ENCODE data around the gene UMPS. TPM values are rescaled to one million over a fixed set of nuclear protein-coding genes. Genes with fewer than 3 reads are reported as not detected.

The UMPS gene
- total and polyA plus RNA-seq, 9 of the 15 experiments (the other 6 are each of a cell fraction or from before 2014, with no cell fraction given), result 28.9 to 91.0 (median 45.9) TPM

- intact Hi-C loops (cut with micrococcal nuclease), result no loop called here
- Histone ChIP-seq H3K9me3 (replicated peaks; ENCODE audit: control insufficient read depth, insufficient read depth, low read depth, low read length) (no peaks in the 10 kb centered on the region; the same call in 1 of the 2 replicates), H4K20me1 (replicated peaks; ENCODE audit: control insufficient read depth, insufficient read depth, low read length) (no peaks in the 10 kb centered on the region), H3K79me2 (ENCODE audit: control insufficient read depth, insufficient read depth, low read length) (no peaks in the 10 kb centered on the region), H3K4me1 (replicated peaks in 1 of 2; ENCODE audit: control insufficient read depth in 2 of 2, insufficient read depth in 2 of 2, low read length in 2 of 2) (no peaks in the 10 kb centered on the region), H3K9me1 (ENCODE audit: control insufficient read depth, insufficient read depth, low read length) (no peaks in the 10 kb centered on the region), H3K27ac (ENCODE audit: extremely low read depth, low read depth, low read length) (no peak overlapping the region), H2AFZ (ENCODE audit: low read depth, low read length) (no peak overlapping the region), H3K36me3 (ENCODE audit: control insufficient read depth, insufficient read depth, low read length) (no peaks in the 10 kb centered on the region), H3K27me3 (ENCODE audit: control insufficient read depth in 2 of 2, insufficient read depth in 2 of 2, low read length in 2 of 2) (peaks cover 0 to 7% of the 10 kb centered on the region in 2 experiments; a peak in 3 of 5 replicates), H3K4me2 (ENCODE audit: insufficient read depth, low read length) (no peak overlapping the region), H3K9ac (ENCODE audit: insufficient read depth in 1 of 2, low read depth in 2 of 2, low read length in 2 of 2) (no peak overlapping the region), H3K4me3 (no peak overlapping the region)
- DNase-seq (ENCODE audit: extremely low read depth in 1 of 4, low spot score in 3 of 4) (no peak), ATAC-seq (no peak), FAIRE-seq (no peak)
- no peak for TF ChIP-seq ZFX (CRISPR knock-in tag; IDR thresholded peaks at IDR 0.05)
- WGBS (ENCODE audit: insufficient coverage, low coverage, missing lambda C conversion rate), result 0% methylated on average over 5 of the region's 5 CpGs
- BruUV-seq (replicated peaks), result no TSS peak
- ChIA-PET POLR2A (interaction anchor here (0.7 kb wide), 1 partner anchor 10 kb away, joined by 3 read pairs; no protein-coding TSS in a partner anchor), CTCF (ENCODE audit: low intra/inter-chr PET ratio) (no interaction called here)
- in situ Hi-C loops (cut with MboI), result no loop called here
Measured at GRCh38 chr3:124694486-124694885, 35.8 kb upstream of the UMPS start.

GRCh38 chr3:124695369-124695768 is 34.9 kb upstream of the UMPS start:
- ChIA-PET CTCF (ENCODE audit: low intra/inter-chr PET ratio) (no interaction called here), POLR2A (no interaction called here)
- FAIRE-seq, result no peak
- Histone ChIP-seq H3K9me3 (replicated peaks; ENCODE audit: control insufficient read depth, insufficient read depth, low read depth, low read length) (no peaks in the 10 kb centered on the region; the same call in 1 of the 2 replicates), H3K9me1 (ENCODE audit: control insufficient read depth, insufficient read depth, low read length) (no peaks in the 10 kb centered on the region), H2AFZ (ENCODE audit: low read depth, low read length) (no peak overlapping the region), H3K27ac (ENCODE audit: extremely low read depth, low read depth, low read length) (no peak overlapping the region), H3K4me3 (no peak overlapping the region), H3K9ac (ENCODE audit: insufficient read depth in 1 of 2, low read depth in 2 of 2, low read length in 2 of 2) (no peak overlapping the region), H3K4me2 (ENCODE audit: insufficient read depth, low read length) (no peak overlapping the region), H3K36me3 (ENCODE audit: control insufficient read depth, insufficient read depth, low read length) (no peaks in the 10 kb centered on the region), H3K79me2 (ENCODE audit: control insufficient read depth, insufficient read depth, low read length) (no peaks in the 10 kb centered on the region), H3K27me3 (ENCODE audit: control insufficient read depth in 2 of 2, insufficient read depth in 2 of 2, low read length in 2 of 2) (peaks cover 2 to 12% of the 10 kb centered on the region in 2 experiments; a peak in 4 of 5 replicates), H3K4me1 (replicated peaks in 1 of 2; ENCODE audit: control insufficient read depth in 2 of 2, insufficient read depth in 2 of 2, low read length in 2 of 2) (no peaks in the 10 kb centered on the region; a peak in 1 of 5 replicates), H4K20me1 (replicated peaks; ENCODE audit: control insufficient read depth, insufficient read depth, low read length) (no peaks in the 10 kb centered on the region)
- DNase-seq (ENCODE audit: extremely low read depth in 1 of 4, low spot score in 3 of 4), result no peak
- no peak for TF ChIP-seq CCAR2 (IDR thresholded peaks at IDR 0.05; ENCODE audit: low read depth, low read length)
- TF ChIP-seq, protein P1, sequence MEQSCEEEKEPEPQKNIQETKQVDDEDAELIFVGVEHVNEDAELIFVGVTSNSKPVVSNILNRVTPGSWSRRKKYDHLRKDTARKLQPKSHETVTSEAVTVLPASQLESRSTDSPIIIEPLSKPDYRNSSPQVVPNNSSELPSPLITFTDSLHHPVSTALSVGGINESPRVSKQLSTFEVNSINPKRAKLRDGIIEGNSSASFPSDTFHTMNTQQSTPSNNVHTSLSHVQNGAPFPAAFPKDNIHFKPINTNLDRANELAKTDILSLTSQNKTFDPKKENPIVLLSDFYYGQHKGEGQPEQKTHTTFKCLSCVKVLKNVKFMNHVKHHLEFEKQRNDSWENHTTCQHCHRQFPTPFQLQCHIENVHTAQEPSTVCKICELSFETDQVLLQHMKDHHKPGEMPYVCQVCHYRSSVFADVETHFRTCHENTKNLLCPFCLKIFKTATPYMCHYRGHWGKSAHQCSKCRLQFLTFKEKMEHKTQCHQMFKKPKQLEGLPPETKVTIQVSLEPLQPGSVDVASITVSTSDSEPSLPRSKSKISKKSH (CRISPR knock-in tag; IDR thresholded peaks at IDR 0.05), result no peak
- no peak for TF ChIP-seq SREBF2 (CRISPR knock-in tag; IDR thresholded peaks at IDR 0.05)
- no peak for TF ChIP-seq NFE2L1 (tag; IDR thresholded peaks at IDR 0.05; ENCODE audit: borderline replicate concordance, low read depth)
- no peak for TF ChIP-seq HOMEZ (CRISPR knock-in tag; IDR thresholded peaks at IDR 0.05)
- TF ChIP-seq NFYB (IDR thresholded peaks at IDR 0.05; ENCODE audit: extremely low read depth, insufficient read length), result no peak
- TF ChIP-seq HDAC6 (IDR thresholded peaks at IDR 0.05; ENCODE audit: low read depth, low read length), result no peak
- TF ChIP-seq, protein P2, sequence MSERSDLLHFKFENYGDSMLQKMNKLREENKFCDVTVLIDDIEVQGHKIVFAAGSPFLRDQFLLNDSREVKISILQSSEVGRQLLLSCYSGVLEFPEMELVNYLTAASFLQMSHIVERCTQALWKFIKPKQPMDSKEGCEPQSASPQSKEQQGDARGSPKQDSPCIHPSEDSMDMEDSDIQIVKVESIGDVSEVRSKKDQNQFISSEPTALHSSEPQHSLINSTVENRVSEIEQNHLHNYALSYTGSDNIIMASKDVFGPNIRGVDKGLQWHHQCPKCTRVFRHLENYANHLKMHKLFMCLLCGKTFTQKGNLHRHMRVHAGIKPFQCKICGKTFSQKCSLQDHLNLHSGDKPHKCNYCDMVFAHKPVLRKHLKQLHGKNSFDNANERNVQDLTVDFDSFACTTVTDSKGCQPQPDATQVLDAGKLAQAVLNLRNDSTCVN (CRISPR knock-in tag; IDR thresholded peaks at IDR 0.05), result no peak
- no peak for TF ChIP-seq ZNF77 (CRISPR knock-in tag; IDR thresholded peaks at IDR 0.05)
- no peak for TF ChIP-seq CSDE1 (IDR thresholded peaks at IDR 0.05)
- TF ChIP-seq GATA2 (CRISPR knock-in tag; IDR thresholded peaks at IDR 0.05), result no peak
- in situ Hi-C loops (cut with MboI), result no loop called here
- 0% methylated on average over 3 of the region's 3 CpGs for WGBS (ENCODE audit: insufficient coverage, low coverage, missing lambda C conversion rate)
- no peak for ATAC-seq
- no TSS peak for BruUV-seq (replicated peaks)
- intact Hi-C loops (cut with micrococcal nuclease), result no loop called here
